Ovary (tissue), 3 donors: ENCODE data around the gene ING2.

Experiments used
- CTCF ChIP-seq, 3 donors: fragments of 450-650 bp in 2 of 3; fragments of 200-600 bp in 1 of 3; IDR thresholded peaks; one replicate each; pipeline versions ENCODE4 v1.5.1 to v1.8.0; 2016 to 2022; ENCODE audit warnings: antibody characterized with exemption in 3 of 3, mild to moderate bottlenecking in 1 of 3
- EP300 ChIP-seq: sonication (generic); formaldehyde crosslinking; IDR thresholded peaks from one replicate; pipeline ENCODE4 v1.6.1; 2017; ENCODE audit warnings: antibody characterized with exemption
- POLR2A ChIP-seq: fragments of 450-650 bp; IDR thresholded peaks from one replicate; pipeline ENCODE4 v1.6.1; 2017; ENCODE audit warnings: antibody characterized with exemption, mild to moderate bottlenecking, moderate library complexity
- donor health status: DM: no; HTN: no; CAD: no.

- TF ChIP-seq POLR2A = no peak
- TF ChIP-seq CTCF (IDR thresholded peaks at IDR 0.05) = no peak
- no peak for TF ChIP-seq EP300
Observed at GRCh38 chr4:183508697-183509335, 4.0 kb downstream of the ING2 start.
